ENCODE data around the gene ZBP1.

ZBP1 gene

DNA sequence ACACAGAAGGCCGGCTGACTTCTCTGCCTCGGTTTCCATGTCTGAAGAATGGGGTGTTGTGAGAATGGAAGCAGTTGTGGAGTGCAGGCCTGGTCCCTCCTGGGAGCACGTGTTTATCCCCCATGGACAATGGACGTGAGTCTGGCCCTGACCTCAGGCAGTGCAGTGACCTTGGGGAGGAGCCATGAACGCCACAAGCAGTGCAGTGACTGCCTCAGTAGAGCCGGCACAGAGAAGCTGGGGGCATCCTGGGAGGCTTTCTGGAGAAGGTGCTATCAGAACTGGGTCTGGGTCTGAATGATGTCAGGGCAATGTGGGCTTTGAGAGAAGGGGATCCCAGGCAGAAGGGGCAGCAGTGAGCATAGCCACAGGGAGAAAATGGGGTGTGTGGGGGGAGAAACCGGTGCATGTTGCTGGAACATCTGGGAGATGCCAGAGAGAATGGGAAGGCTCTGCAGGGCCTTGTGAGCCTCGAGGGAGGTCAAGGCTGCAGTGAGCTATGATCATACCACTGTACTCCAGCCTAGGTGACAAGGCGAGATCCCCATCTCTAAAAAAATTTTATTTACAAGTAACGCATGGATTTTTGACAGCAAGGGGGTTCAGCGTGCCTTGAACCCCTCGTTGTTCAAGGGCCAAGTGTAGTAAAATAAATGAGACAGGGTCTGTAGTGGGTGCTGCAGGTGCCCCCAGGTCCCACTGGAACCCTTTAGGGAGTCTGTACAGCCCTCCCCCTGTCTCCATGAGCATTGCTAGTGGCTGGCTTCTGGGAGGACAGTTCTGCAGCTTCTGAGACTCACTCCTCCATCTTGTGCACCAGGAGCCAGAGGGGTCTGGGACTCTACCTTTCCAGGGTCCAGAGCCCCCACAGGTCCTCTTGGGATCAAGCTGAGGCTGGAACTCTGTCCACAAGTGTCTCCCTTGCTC is 27.0 kb upstream of the ZBP1 start:
- peaks cover 2% of the 10 kb centered on the region; the same call in 1 of the 2 replicates for H3K36me3 ChIP-seq (ENCODE audit: control insufficient read depth, low read length)
- no peaks in the 10 kb centered on the region for H3F3A ChIP-seq (ENCODE audit: control insufficient read depth, insufficient read depth)
- no peak overlapping the region for H3K27ac ChIP-seq (ENCODE audit: low read depth, low read length)
- no peak overlapping the region for H3K4me3 ChIP-seq (ENCODE audit: low read length)
- H3K4me2 ChIP-seq (ENCODE audit: low read length) = no peak overlapping the region
- H3K9me2 ChIP-seq (replicated peaks; ENCODE audit: control insufficient read depth, low read length) = no peaks in the 10 kb centered on the region
- H3K9me3 ChIP-seq (ENCODE audit: control insufficient read depth, insufficient read depth, low read length) = peaks cover 5% of the 10 kb centered on the region
- no peaks in the 10 kb centered on the region for H3K4me1 ChIP-seq (ENCODE audit: control insufficient read depth, low read length)
- no peaks in the 10 kb centered on the region for H3K79me2 ChIP-seq (ENCODE audit: control insufficient read depth, low read length)
- H4K20me1 ChIP-seq (ENCODE audit: control insufficient read depth, insufficient read depth, low read depth, low read length) = no peaks in the 10 kb centered on the region
- TF ChIP-seq CTCF (IDR thresholded peaks at IDR 0.05; ENCODE audit: low read depth, low read length, poor library complexity, severe bottlenecking) (no peak), EZH2phosphoT487 (IDR thresholded peaks at IDR 0.05; ENCODE audit: borderline replicate concordance, low read length) (no peak)
- H3K27me3 ChIP-seq (ENCODE audit: control insufficient read depth, low read length) = peaks cover 23% of the 10 kb centered on the region

- Histone ChIP-seq H3K4me2 (ENCODE audit: low read length) (no peak overlapping the region), H3K9me3 (ENCODE audit: control insufficient read depth, insufficient read depth, low read length) (no peaks in the 10 kb centered on the region), H3K79me2 (ENCODE audit: control insufficient read depth, low read length) (no peaks in the 10 kb centered on the region), H3K27me3 (ENCODE audit: control insufficient read depth, low read length) (peaks cover 87% of the 10 kb centered on the region), H3K36me3 (ENCODE audit: control insufficient read depth, low read length) (no peaks in the 10 kb centered on the region), H3K4me3 (ENCODE audit: low read length) (no peak overlapping the region), H3K4me1 (ENCODE audit: control insufficient read depth, low read length) (peaks cover 11% of the 10 kb centered on the region), H3F3A (ENCODE audit: control insufficient read depth, insufficient read depth) (no peaks in the 10 kb centered on the region), H3K27ac (ENCODE audit: low read depth, low read length) (no peak overlapping the region), H4K20me1 (ENCODE audit: control insufficient read depth, insufficient read depth, low read depth, low read length) (no peaks in the 10 kb centered on the region), H3K9me2 (replicated peaks; ENCODE audit: control insufficient read depth, low read length) (no peaks in the 10 kb centered on the region)
- TF ChIP-seq EZH2phosphoT487 (IDR thresholded peaks at IDR 0.05; ENCODE audit: borderline replicate concordance, low read length) (no peak), CTCF (IDR thresholded peaks at IDR 0.05; ENCODE audit: low read depth, low read length, poor library complexity, severe bottlenecking) (no peak)
Observed at GRCh38 chr20:57638895-57639236, 18.6 kb upstream of the ZBP1 start.

DNA sequence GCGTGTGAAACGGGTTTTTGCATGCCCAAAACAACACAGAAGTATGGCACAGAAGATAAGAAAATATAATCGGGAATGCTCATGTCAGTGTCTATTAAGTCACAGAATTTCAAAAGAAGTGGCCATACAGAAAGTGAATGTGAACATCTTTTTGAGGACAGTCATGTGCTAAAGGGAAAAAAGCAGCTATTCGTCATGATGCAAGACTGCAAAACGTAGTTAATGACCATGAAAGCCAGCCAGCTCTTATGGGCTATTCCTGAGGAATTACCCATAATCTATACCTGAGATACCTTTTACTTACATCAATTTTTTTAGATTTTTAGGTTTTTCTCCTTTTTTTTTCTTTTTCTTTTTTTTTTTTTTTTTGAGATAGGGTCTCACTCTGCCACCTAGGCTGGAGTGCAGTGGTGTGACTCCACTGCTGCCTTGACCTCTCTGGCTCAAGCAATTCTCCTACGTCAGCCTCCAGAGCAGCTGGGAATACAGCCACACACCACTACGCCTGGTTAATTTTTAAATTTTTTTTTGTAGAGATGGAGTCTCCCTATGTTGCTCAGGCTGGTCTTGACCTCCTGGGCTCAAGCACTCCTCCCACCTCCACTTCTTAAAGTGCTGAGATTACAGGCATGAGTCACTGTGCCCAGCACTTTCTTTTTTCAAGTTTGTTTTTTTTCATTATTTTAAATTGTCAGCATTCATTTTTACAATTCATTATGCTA is 18.1 kb upstream of the ZBP1 start:
- Histone ChIP-seq H3K4me3 (ENCODE audit: low read length) (no peak overlapping the region), H4K20me1 (ENCODE audit: control insufficient read depth, insufficient read depth, low read depth, low read length) (no peaks in the 10 kb centered on the region), H3K27ac (ENCODE audit: low read depth, low read length) (no peak overlapping the region), H3K4me1 (ENCODE audit: control insufficient read depth, low read length) (peaks cover 16% of the 10 kb centered on the region), H3K27me3 (ENCODE audit: control insufficient read depth, low read length) (peaks cover 84% of the 10 kb centered on the region), H3K9me3 (ENCODE audit: control insufficient read depth, insufficient read depth, low read length) (no peaks in the 10 kb centered on the region), H3F3A (ENCODE audit: control insufficient read depth, insufficient read depth) (no peaks in the 10 kb centered on the region), H3K9me2 (replicated peaks; ENCODE audit: control insufficient read depth, low read length) (no peaks in the 10 kb centered on the region), H3K79me2 (ENCODE audit: control insufficient read depth, low read length) (no peaks in the 10 kb centered on the region), H3K4me2 (ENCODE audit: low read length) (no peak overlapping the region), H3K36me3 (ENCODE audit: control insufficient read depth, low read length) (no peaks in the 10 kb centered on the region)
- no peak for TF ChIP-seq CTCF (IDR thresholded peaks at IDR 0.05; ENCODE audit: low read depth, low read length, poor library complexity, severe bottlenecking)
